ENCODE measurements around the gene CILP2. TPM values are rescaled to one million over a fixed set of nuclear protein-coding genes. Genes with fewer than 3 reads are reported as not detected.
A peak's percentile ranks its signal among the peaks of the same experiment; 100 is the strongest.

Gene CILP2
- total and polyA plus RNA-seq, 9 of the 15 experiments (the other 6 are each of a cell fraction or from before 2014, with no cell fraction given) = 0.04 to 0.35 (median 0.05) TPM; not detected in 2

- 0 out of 2 replicates have a peak, but pooled peaks have one; percentile 54 for TF ChIP-seq ZNF609 (CRISPR knock-in tag; IDR thresholded peaks at IDR 0.05; ENCODE audit: borderline replicate concordance)
- TF ChIP-seq CTCF (IDR thresholded peaks at IDR 0.05 in 2 of 3, conservative IDR thresholded peaks at IDR 0.05 in 1 of 3; ENCODE audit: insufficient read depth in 2 of 3, low read depth in 1 of 3, low read length in 3 of 3) = peak; percentile 89 to 94 (median 90)
- no peak for TF ChIP-seq TSC22D4 (tag; IDR thresholded peaks at IDR 0.05)
- TF ChIP-seq RNF219 (CRISPR knock-in tag; IDR thresholded peaks at IDR 0.05) = no peak
- TF ChIP-seq FIP1L1 (IDR thresholded peaks at IDR 0.05; ENCODE audit: low read depth, low read length, poor library complexity, severe bottlenecking) = peak; percentile 74
- TF ChIP-seq SMC3 (conservative IDR thresholded peaks at IDR 0.05; ENCODE audit: insufficient read depth, low read depth, low read length) = peak; percentile 93
- TF ChIP-seq MAX (CRISPR knock-in tag; IDR thresholded peaks at IDR 0.05) = peak; percentile 41; the same call in 1 of the 2 replicates
- no peak for TF ChIP-seq BRCA1 (IDR thresholded peaks at IDR 0.05)
- TF ChIP-seq BRCA1 (CRISPR knock-in tag; IDR thresholded peaks at IDR 0.05) = no peak
- TF ChIP-seq FOXJ3 (CRISPR knock-in tag; IDR thresholded peaks at IDR 0.05) = no peak
- TF ChIP-seq CREM (IDR thresholded peaks at IDR 0.05; ENCODE audit: low read depth) = 0 out of 2 replicates have a peak, but pooled peaks have one; percentile 38
- no peak for TF ChIP-seq FOXM1 (IDR thresholded peaks at IDR 0.05; ENCODE audit: low read depth)
- TF ChIP-seq FOXM1 (CRISPR knock-in tag; IDR thresholded peaks at IDR 0.05; ENCODE audit: low read depth) = 0 out of 2 replicates have a peak, but pooled peaks have one; percentile 15
- TF ChIP-seq KAT8 (IDR thresholded peaks at IDR 0.05; ENCODE audit: low read depth) = no peak
- peak; percentile 73 for TF ChIP-seq XRCC5 (IDR thresholded peaks at IDR 0.05; ENCODE audit: low read depth, low read length)
- no peak for TF ChIP-seq ETV6 (IDR thresholded peaks at IDR 0.05; ENCODE audit: borderline replicate concordance in 1 of 2, low read depth in 2 of 2, low read length in 1 of 2)
- TF ChIP-seq ETV6 (CRISPR knock-in tag; IDR thresholded peaks at IDR 0.05; ENCODE audit: borderline replicate concordance) = no peak
Observed at GRCh38 chr19:19531951-19532805, 5.9 kb upstream of the CILP2 start (continued).

All from K562 (cell line).